ENCODE data around the gene DNMT3B.
A peak's percentile ranks its signal among the peaks of the same experiment; 100 is the strongest.

DNMT3B gene

DNA sequence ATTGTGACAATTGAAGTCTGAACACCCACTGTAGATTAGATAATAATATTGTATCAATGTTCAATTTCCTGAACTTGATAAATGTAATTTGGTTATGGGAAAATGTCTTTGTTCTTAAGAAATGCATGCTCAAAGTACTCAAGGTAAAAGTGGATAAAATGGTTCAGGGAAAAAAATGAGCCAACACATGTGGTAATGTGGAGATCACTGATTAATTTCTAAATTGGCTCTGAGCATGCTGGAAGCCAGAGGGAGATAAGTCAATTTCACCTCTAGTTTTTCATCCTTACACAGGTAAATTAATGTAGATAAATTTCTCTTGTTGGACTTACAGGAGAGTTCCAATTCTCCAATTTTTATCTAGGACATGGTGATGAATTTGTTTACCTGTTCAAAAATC, 10.9 kb upstream of the DNMT3B start:
- POLR2A ChIA-PET, result no interaction called here
- CTCF ChIA-PET, result no interaction called here
- TF ChIP-seq, protein P1, sequence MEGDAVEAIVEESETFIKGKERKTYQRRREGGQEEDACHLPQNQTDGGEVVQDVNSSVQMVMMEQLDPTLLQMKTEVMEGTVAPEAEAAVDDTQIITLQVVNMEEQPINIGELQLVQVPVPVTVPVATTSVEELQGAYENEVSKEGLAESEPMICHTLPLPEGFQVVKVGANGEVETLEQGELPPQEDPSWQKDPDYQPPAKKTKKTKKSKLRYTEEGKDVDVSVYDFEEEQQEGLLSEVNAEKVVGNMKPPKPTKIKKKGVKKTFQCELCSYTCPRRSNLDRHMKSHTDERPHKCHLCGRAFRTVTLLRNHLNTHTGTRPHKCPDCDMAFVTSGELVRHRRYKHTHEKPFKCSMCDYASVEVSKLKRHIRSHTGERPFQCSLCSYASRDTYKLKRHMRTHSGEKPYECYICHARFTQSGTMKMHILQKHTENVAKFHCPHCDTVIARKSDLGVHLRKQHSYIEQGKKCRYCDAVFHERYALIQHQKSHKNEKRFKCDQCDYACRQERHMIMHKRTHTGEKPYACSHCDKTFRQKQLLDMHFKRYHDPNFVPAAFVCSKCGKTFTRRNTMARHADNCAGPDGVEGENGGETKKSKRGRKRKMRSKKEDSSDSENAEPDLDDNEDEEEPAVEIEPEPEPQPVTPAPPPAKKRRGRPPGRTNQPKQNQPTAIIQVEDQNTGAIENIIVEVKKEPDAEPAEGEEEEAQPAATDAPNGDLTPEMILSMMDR (IDR thresholded peaks at IDR 0.05; ENCODE audit: insufficient read depth, low read length, missing control alignments), result no peak

DNA sequence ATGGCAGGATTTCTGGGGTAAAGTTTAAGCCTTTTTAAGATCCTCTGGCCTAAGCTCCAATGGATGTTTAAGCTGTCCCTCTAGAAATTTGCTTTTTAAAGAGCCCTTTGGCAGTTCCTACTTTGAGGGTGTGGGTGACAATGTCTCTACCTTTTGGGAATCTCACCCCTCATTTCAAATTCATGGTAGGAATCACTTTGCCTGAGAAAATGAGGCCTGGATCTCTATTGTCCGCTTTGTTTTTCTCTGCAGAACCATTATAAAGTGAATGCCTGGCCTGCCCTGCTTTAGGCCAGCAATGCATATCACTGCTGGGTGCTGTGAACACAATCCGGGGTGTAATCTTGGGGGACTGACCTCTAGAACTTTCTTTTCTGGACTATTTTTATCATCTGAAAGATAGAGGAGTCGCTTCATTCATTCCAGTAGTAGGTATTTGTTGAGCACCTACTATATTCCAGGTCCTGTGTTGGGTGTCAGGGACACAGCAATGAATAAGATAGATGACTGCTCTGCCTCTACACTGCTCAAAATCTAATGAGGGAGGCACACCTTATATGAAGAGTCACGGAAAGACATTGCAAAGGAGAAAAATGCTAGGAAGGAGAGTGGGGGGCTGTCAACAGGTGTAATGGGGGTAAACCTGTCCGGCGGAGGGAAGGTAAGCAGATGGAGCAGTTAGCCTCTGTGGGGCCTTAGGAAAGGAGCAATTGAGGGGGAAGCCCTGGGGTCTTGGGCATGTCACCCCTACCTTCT, 10.3 kb upstream of the DNMT3B start:
- POLR2A ChIA-PET, result no interaction called here
- TF ChIP-seq, protein P1 (IDR thresholded peaks at IDR 0.05; ENCODE audit: insufficient read depth, low read length, missing control alignments), result no peak
- no peak overlapping the region for H3K4me3 ChIP-seq (ENCODE audit: low read depth, low read length)
- DNase-seq (ENCODE audit: low read depth, low spot score), result no peak
- CTCF ChIA-PET, result interaction anchor here (1.0 kb wide), 1 partner anchor 11 kb away, joined by 3 read pairs; no protein-coding TSS in a partner anchor

More for the DNA sequence above, 10.9 kb upstream of the DNMT3B start:
- no peak for DNase-seq (ENCODE audit: low read depth, low spot score)
- no peak overlapping the region for H3K4me3 ChIP-seq (ENCODE audit: low read depth, low read length)

DNA sequence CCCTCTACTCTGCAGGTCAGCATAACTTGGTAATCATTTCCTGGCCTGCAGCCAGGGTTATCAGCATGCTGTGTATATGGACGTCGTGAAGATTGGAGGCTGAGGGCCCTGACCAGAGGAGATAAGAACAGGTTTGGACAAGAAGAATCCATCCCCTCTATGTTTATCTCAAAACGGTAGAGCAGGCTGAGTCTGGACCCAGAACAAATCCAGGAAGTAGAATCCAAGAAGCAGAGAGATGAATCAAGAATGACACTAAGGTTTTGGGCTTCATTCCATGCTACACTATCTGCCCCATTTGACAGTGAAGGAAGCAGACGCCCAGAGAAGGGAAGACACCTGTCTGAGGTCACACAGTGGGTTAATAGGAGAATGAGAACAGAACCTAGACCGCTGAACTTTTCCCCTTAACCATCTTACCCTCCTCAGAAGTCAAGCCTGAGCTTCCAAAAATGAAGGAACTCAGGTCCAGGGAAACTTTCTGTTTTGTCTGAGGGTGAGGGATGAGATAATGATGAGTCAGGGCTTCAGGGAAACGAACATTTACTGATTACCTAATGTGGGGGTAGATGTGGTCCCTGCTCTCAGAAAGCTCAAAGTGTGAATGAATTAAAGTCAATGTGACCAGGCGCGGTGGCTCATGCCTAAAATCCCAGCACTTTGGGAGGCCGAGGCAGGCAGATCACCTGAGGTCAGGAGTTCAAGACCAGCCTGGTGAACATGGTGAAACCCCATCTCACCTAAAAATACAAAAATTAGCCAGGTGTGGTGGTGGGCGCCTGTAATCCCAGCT, 9.5 kb upstream of the DNMT3B start:
- DNase-seq (ENCODE audit: low read depth, low spot score), result no peak
- TF ChIP-seq, protein P1 (IDR thresholded peaks at IDR 0.05; ENCODE audit: insufficient read depth, low read length, missing control alignments), result no peak
- POLR2A ChIA-PET, result no interaction called here
- CTCF ChIA-PET, result interaction anchor here (1.0 to 1.3 kb wide), 2 partner anchors 10 to 11 kb away, joined by 3 read pairs; no protein-coding TSS in a partner anchor
- no peak overlapping the region; the same call in 1 of the 2 replicates for H3K4me3 ChIP-seq (ENCODE audit: low read depth, low read length)

DNA sequence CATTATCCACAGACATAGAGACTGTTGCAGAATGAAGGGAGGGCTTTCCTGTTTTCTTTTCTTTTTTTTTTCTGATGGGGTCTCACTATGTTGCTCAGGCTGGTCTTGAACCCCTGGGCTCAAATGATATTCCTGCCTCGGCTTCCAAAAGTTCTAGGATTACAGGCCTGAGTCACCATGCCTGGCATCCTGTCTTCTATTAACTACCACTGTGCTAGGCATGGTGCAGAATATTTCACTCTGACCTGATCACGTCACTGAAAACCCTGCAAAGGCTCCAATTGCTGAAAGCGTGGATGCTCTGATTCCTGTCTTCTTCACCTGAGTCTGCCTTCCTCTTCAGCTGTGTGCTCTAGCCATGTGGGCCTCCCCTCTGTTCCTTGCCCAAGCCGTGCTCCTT, 8.5 kb upstream of the DNMT3B start:
- DNase-seq (ENCODE audit: low read depth, low spot score), result no peak
- ChIA-PET CTCF (interaction anchor here (1.3 to 2.3 kb wide), 2 partner anchors 10 to 25 kb away, joined by 3 to 6 read pairs; no protein-coding TSS in a partner anchor), POLR2A (no interaction called here)
- TF ChIP-seq, protein P1 (IDR thresholded peaks at IDR 0.05; ENCODE audit: insufficient read depth, low read length, missing control alignments), result no peak
- no peak overlapping the region for H3K4me3 ChIP-seq (ENCODE audit: low read depth, low read length)

DNA sequence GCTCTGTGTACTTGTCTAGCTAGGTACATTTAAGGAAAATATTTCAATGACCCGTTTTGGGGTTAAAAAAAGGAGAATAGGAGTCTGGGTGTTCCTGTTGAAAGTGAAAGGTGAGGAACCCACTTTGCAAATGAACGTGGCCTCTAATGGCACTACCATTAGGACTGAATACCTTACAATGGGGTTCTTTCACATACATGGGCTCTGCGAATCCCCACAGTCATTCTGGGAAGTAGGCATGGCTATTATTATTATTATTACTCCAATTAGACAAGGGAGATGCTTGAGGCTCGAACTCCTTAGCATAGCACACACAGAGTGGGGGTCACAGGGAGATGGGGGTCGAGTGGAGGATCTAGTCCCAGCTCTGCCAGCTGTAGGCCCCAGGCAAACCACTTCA, 6.0 kb upstream of the DNMT3B start:
- ChIA-PET POLR2A (no interaction called here), CTCF (interaction anchor here (1.7 kb wide), 1 partner anchor 82 kb away, joined by 6 read pairs; the partner anchor contains the start of gene C20orf203)
- no peak overlapping the region for H3K4me3 ChIP-seq (ENCODE audit: low read depth, low read length)
- no peak for DNase-seq (ENCODE audit: low read depth, low spot score)
- TF ChIP-seq, protein P1 (IDR thresholded peaks at IDR 0.05; ENCODE audit: insufficient read depth, low read length, missing control alignments), result no peak

DNA sequence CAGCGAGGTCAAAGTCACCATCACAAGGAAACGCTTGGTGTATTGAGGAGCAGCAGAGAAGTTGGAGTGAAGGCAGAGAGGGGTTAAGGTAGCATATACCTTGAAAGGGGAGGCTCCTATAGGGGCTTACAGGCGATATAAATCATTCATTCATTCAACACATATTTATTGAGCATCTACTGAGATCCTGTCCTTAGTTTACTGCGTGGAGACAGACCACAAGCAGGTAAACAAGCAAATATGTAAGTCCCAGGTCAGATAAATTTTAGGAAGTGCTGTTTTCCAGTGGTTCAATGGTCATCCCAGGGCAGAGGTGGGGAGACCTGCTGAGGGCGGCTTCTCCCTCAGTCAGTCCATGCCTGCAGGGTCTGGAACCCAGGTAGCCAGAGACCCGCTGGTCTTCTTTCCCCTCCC, 761 bp upstream of the DNMT3B start:
- CTCF ChIA-PET, result interaction anchor here (1.0 to 1.1 kb wide), 2 partner anchors 17 to 87 kb away, joined by 5 to 6 read pairs; partner anchors contain the start of gene C20orf203
- DNase-seq (ENCODE audit: low read depth, low spot score), result no peak
- H3K4me3 ChIP-seq (ENCODE audit: low read depth, low read length), result peak overlapping the region; percentile 75
- TF ChIP-seq, protein P1 (IDR thresholded peaks at IDR 0.05; ENCODE audit: insufficient read depth, low read length, missing control alignments), result no peak
- POLR2A ChIA-PET, result no interaction called here

Data from AG04449 (cell line).